PC-9 (cell line): ENCODE measurements around the gene SIK2. TPM values are rescaled to one million over a fixed set of nuclear protein-coding genes. Genes with fewer than 3 reads are reported as not detected.
A peak's percentile ranks its signal among the peaks of the same experiment; 100 is the strongest.

Experiments used
- BruUV-seq: library from RNA; stranded (reverse); fragments of 400-500 nt; replicated peaks from 2 replicates; lab custom pipeline; 2021; lab: Mats Ljungman, UMichigan
- CTCF ChIA-PET: fragments of 300-600 bp; sonication (Branson Sonifier 250); formaldehyde crosslinking; loops from one replicate; lab custom pipeline; 2022; ENCODE audit warnings: antibody characterized with exemption; lab: Charles Lee
- POLR2A ChIA-PET: fragments of 300-600 bp; sonication (Branson Sonifier 250); formaldehyde crosslinking; loops from one replicate; lab custom pipeline; 2022; ENCODE audit warnings: antibody characterized with exemption; ENCODE audit not compliant: unreplicated experiment; lab: Charles Lee
- DNase-seq, 2 experiments: peaks; one replicate each; pipeline versions ENCODE4 v3.0.0 to v3.0.0-alpha.2; 2015 to 2022; ENCODE audit warnings: mixed read lengths in 1 of 2
- H2AFZ ChIP-seq: fragments of 200-600 bp; sonication (generic); 2 replicates; pipeline ENCODE4 v1.8.1; 2017; ENCODE audit warnings: antibody characterized with exemption
- H3F3A ChIP-seq: fragments of 200-600 bp; sonication (generic); 2 replicates; pipeline ENCODE4 v1.8.1; 2017; ENCODE audit warnings: antibody characterized with exemption, mild to moderate bottlenecking, low read depth; ENCODE audit not compliant: insufficient read depth
- H3K27ac ChIP-seq: fragments of 200-600 bp; sonication (generic); 2 replicates; pipeline ENCODE4 v1.6.1; 2016; ENCODE audit warnings: mixed run types
- H3K27me3 ChIP-seq: fragments of 200-600 bp; sonication (generic); 2 replicates; pipeline ENCODE4 v1.6.1; 2016; ENCODE audit warnings: low read depth, mixed run types; ENCODE audit not compliant: insufficient read depth
- H3K36me3 ChIP-seq: fragments of 200-600 bp; sonication (generic); 2 replicates; pipeline ENCODE4 v1.6.1; 2016; ENCODE audit warnings: low read depth, mixed run types
- H3K4me1 ChIP-seq: fragments of 200-600 bp; sonication (generic); replicated peaks from 2 replicates; pipeline ENCODE4 v1.6.1; 2016; ENCODE audit warnings: mixed run types; ENCODE audit not compliant: insufficient read depth
- H3K4me2 ChIP-seq: fragments of 200-600 bp; sonication (generic); 2 replicates; pipeline ENCODE4 v1.6.1; 2017; ENCODE audit warnings: mixed run types
- H3K4me3 ChIP-seq: fragments of 200-600 bp; sonication (generic); 2 replicates; pipeline ENCODE4 v1.6.1; 2016; ENCODE audit warnings: mixed run types
- H3K79me2 ChIP-seq: fragments of 200-600 bp; sonication (generic); 2 replicates; pipeline ENCODE4 v1.6.1; 2017; ENCODE audit warnings: low read depth, mixed run types
- H3K9me2 ChIP-seq: fragments of 200-600 bp; sonication (generic); 2 replicates; pipeline ENCODE4 v1.8.1; 2017; ENCODE audit warnings: mild to moderate bottlenecking; ENCODE audit not compliant: insufficient read depth
- H3K9me3 ChIP-seq: fragments of 200-600 bp; sonication (generic); 2 replicates; pipeline ENCODE4 v1.8.1; 2016; ENCODE audit warnings: low read depth; ENCODE audit not compliant: insufficient read depth
- H4K20me1 ChIP-seq: fragments of 200-600 bp; sonication (generic); 2 replicates; pipeline ENCODE4 v1.8.1; 2017; ENCODE audit not compliant: insufficient read depth
- CTCF ChIP-seq: fragments of 200-600 bp; sonication (generic); conservative IDR thresholded peaks from 2 replicates; pipeline ENCODE4 v1.6.1; 2017; ENCODE audit warnings: mixed run types, antibody characterized with exemption, mild to moderate bottlenecking, moderate library complexity
- EZH2 ChIP-seq: fragments of 200-600 bp; sonication (generic); IDR thresholded peaks from 2 replicates; pipeline ENCODE4 v1.8.0; 2017; ENCODE audit warnings: antibody characterized with exemption, low read depth
- intact Hi-C: fragments of 100-400 bp; cut with micrococcal nuclease; formaldehyde crosslinking; loops from one replicate; pipeline ENCODE4 v1.10.0; 2022; ENCODE audit not compliant: unreplicated experiment
- total RNA-seq: library from RNA; stranded (reverse); gene quantifications from 2 replicates; pipeline ENCODE4 v1.2.3, GENCODE V29; 2021

Gene SIK2
- total RNA-seq, 1 experiment from 2014 or later: 16.2 TPM

GRCh38 chr11:111707039-111707690 lies 104.9 kb downstream of the SIK2 start:
- Histone ChIP-seq H3K27me3 (no peaks in the 10 kb centered on the region), H3K4me1 (no peaks in the 10 kb centered on the region), H2AFZ (no peak overlapping the region), H3F3A (no peaks in the 10 kb centered on the region; the same call in none of the 2 replicates), H3K79me2 (no peaks in the 10 kb centered on the region), H3K4me3 (no peak overlapping the region), H3K9me2 (no peaks in the 10 kb centered on the region), H3K27ac (no peak overlapping the region), H4K20me1 (no peaks in the 10 kb centered on the region), H3K4me2 (no peak overlapping the region), H3K9me3 (no peaks in the 10 kb centered on the region), H3K36me3 (peaks cover 47% of the 10 kb centered on the region)
- BruUV-seq: no TSS peak
- ChIA-PET POLR2A (no interaction called here), CTCF (no interaction called here)
- intact Hi-C loops: no loop called here
- no peak for TF ChIP-seq EZH2
- DNase-seq: peak in 1 of 2 experiments; percentile 28

- no peaks in the 10 kb centered on the region for H4K20me1 ChIP-seq
- no peaks in the 10 kb centered on the region for H3K9me2 ChIP-seq
- H3K27ac ChIP-seq: no peak overlapping the region
- no peaks in the 10 kb centered on the region for H3K79me2 ChIP-seq
- no TSS peak for BruUV-seq
- no peak overlapping the region for H2AFZ ChIP-seq
- ChIA-PET POLR2A (no interaction called here), CTCF (no interaction called here)
- intact Hi-C loops: no loop called here
- H3K4me3 ChIP-seq: no peak overlapping the region
- no peak overlapping the region for H3K4me2 ChIP-seq
- DNase-seq: peak in 1 of 2 experiments; percentile 12
- TF ChIP-seq EZH2 (no peak), CTCF (no peak)
- no peaks in the 10 kb centered on the region for H3K27me3 ChIP-seq
- no peaks in the 10 kb centered on the region; the same call in none of the 2 replicates for H3F3A ChIP-seq
- H3K4me1 ChIP-seq: no peaks in the 10 kb centered on the region
- no peaks in the 10 kb centered on the region for H3K9me3 ChIP-seq
- peaks cover 49% of the 10 kb centered on the region for H3K36me3 ChIP-seq
These were observed 105.4 kb downstream of the SIK2 start for GRCh38 chr11:111707691-111708067.

GRCh38 chr11:111714522-111714921 lies 112.3 kb downstream of the SIK2 start:
- H4K20me1 ChIP-seq: no peaks in the 10 kb centered on the region
- CTCF ChIA-PET: no interaction called here
- H3K27me3 ChIP-seq: no peaks in the 10 kb centered on the region
- H3K79me2 ChIP-seq: no peaks in the 10 kb centered on the region
- no peaks in the 10 kb centered on the region for H3K4me1 ChIP-seq
- H2AFZ ChIP-seq: no peak overlapping the region
- H3F3A ChIP-seq: no peaks in the 10 kb centered on the region; the same call in none of the 2 replicates
- intact Hi-C loops: no loop called here
- POLR2A ChIA-PET: interaction anchor here (0.7 kb wide), 1 partner anchor 51 kb away, joined by 14 read pairs; the partner anchor contains the start of gene PPP2R1B
- no peak overlapping the region for H3K4me3 ChIP-seq
- DNase-seq: no peak
- no peak for TF ChIP-seq EZH2
- no peak for TF ChIP-seq CTCF
- H3K36me3 ChIP-seq: peaks cover 14% of the 10 kb centered on the region
- no peaks in the 10 kb centered on the region for H3K9me2 ChIP-seq
- BruUV-seq: no TSS peak
- H3K4me2 ChIP-seq: no peak overlapping the region
- H3K27ac ChIP-seq: no peak overlapping the region
- H3K9me3 ChIP-seq: no peaks in the 10 kb centered on the region
